Measurements from ENCODE around the gene GNL3L.

The GNL3L gene

GRCh38 chrX:54495814-54496516 lies 34.1 kb upstream of the GNL3L start, which contains the start of gene FGD1:
Gene FGD1, minus strand, starts transcription at chrX:54496234. Its CDS starts 802 bp downstream, at chrX:54495432.
- no peaks in the 10 kb centered on the region for H4K20me1 ChIP-seq (ENCODE audit: insufficient read depth, low read length)
- H3K27me3 ChIP-seq (ENCODE audit: low read depth, low read length): no peaks in the 10 kb centered on the region
- H3K9me3 ChIP-seq (ENCODE audit: insufficient read depth, low read length): no peaks in the 10 kb centered on the region
- H3K4me3 ChIP-seq (ENCODE audit: low read length): no peak within 1 kb of the TSS
- H3K79me2 ChIP-seq (ENCODE audit: low read length): no peaks in the 10 kb centered on the region
- no peak within 1 kb of the TSS for H3K27ac ChIP-seq (ENCODE audit: low read length)
- H3K4me2 ChIP-seq (ENCODE audit: low read length): no peak within 1 kb of the TSS
- H3K4me1 ChIP-seq (ENCODE audit: low read length): no peaks in the 10 kb centered on the region
- H3K9ac ChIP-seq (ENCODE audit: low read length): no peak within 1 kb of the TSS
- no peaks in the 10 kb centered on the region for H3K36me3 ChIP-seq (replicated peaks; ENCODE audit: low read depth, low read length)
- TF ChIP-seq CTCF (IDR thresholded peaks at IDR 0.05; ENCODE audit: low read depth, low read length): no peak
- TF ChIP-seq EZH2phosphoT487 (IDR thresholded peaks at IDR 0.05; ENCODE audit: low read depth): no peak
- no peak within 1 kb of the TSS for H2AFZ ChIP-seq (ENCODE audit: low read depth, low read length)

- no peak overlapping the region for H3K27ac ChIP-seq (ENCODE audit: low read length)
- H3K4me3 ChIP-seq (ENCODE audit: low read length): no peak overlapping the region
- H3K4me2 ChIP-seq (ENCODE audit: low read length): no peak overlapping the region
- no peaks in the 10 kb centered on the region for H4K20me1 ChIP-seq (ENCODE audit: insufficient read depth, low read length)
- no peaks in the 10 kb centered on the region for H3K27me3 ChIP-seq (ENCODE audit: low read depth, low read length)
- H3K9me3 ChIP-seq (ENCODE audit: insufficient read depth, low read length): no peaks in the 10 kb centered on the region
- no peaks in the 10 kb centered on the region for H3K4me1 ChIP-seq (ENCODE audit: low read length)
- H3K79me2 ChIP-seq (ENCODE audit: low read length): no peaks in the 10 kb centered on the region
- H2AFZ ChIP-seq (ENCODE audit: low read depth, low read length): no peak overlapping the region
- no peak overlapping the region for H3K9ac ChIP-seq (ENCODE audit: low read length)
- TF ChIP-seq CTCF (IDR thresholded peaks at IDR 0.05; ENCODE audit: low read depth, low read length): no peak
- no peak for TF ChIP-seq EZH2phosphoT487 (IDR thresholded peaks at IDR 0.05; ENCODE audit: low read depth)
- H3K36me3 ChIP-seq (replicated peaks; ENCODE audit: low read depth, low read length): no peaks in the 10 kb centered on the region
Observed at GRCh38 chrX:54496517-54496852, 33.5 kb upstream of the GNL3L start.

- Histone ChIP-seq H4K20me1 (ENCODE audit: insufficient read depth, low read length) (no peaks in the 10 kb centered on the region), H3K79me2 (ENCODE audit: low read length) (no peaks in the 10 kb centered on the region), H3K4me2 (ENCODE audit: low read length) (no peak overlapping the region), H3K9ac (ENCODE audit: low read length) (no peak overlapping the region), H3K27ac (ENCODE audit: low read length) (no peak overlapping the region), H3K27me3 (ENCODE audit: low read depth, low read length) (no peaks in the 10 kb centered on the region), H3K36me3 (replicated peaks; ENCODE audit: low read depth, low read length) (no peaks in the 10 kb centered on the region), H3K4me3 (ENCODE audit: low read length) (no peak overlapping the region), H3K9me3 (ENCODE audit: insufficient read depth, low read length) (no peaks in the 10 kb centered on the region), H3K4me1 (ENCODE audit: low read length) (no peaks in the 10 kb centered on the region), H2AFZ (ENCODE audit: low read depth, low read length) (no peak overlapping the region)
- TF ChIP-seq EZH2phosphoT487 (IDR thresholded peaks at IDR 0.05; ENCODE audit: low read depth): no peak
- TF ChIP-seq CTCF (IDR thresholded peaks at IDR 0.05; ENCODE audit: low read depth, low read length): no peak
Observed at GRCh38 chrX:54496936-54497335, 33.1 kb upstream of the GNL3L start.

GRCh38 chrX:54509400-54509799 lies 20.6 kb upstream of the GNL3L start:
- H2AFZ ChIP-seq (ENCODE audit: low read depth, low read length): no peak overlapping the region
- no peak overlapping the region for H3K27ac ChIP-seq (ENCODE audit: low read length)
- H3K9me3 ChIP-seq (ENCODE audit: insufficient read depth, low read length): no peaks in the 10 kb centered on the region
- no peak overlapping the region for H3K4me3 ChIP-seq (ENCODE audit: low read length)
- TF ChIP-seq CTCF (IDR thresholded peaks at IDR 0.05; ENCODE audit: low read depth, low read length): no peak
- TF ChIP-seq EZH2phosphoT487 (IDR thresholded peaks at IDR 0.05; ENCODE audit: low read depth): no peak
- no peak overlapping the region for H3K9ac ChIP-seq (ENCODE audit: low read length)
- no peak overlapping the region for H3K4me2 ChIP-seq (ENCODE audit: low read length)
- no peaks in the 10 kb centered on the region for H4K20me1 ChIP-seq (ENCODE audit: insufficient read depth, low read length)
- H3K4me1 ChIP-seq (ENCODE audit: low read length): no peaks in the 10 kb centered on the region
- no peaks in the 10 kb centered on the region for H3K36me3 ChIP-seq (replicated peaks; ENCODE audit: low read depth, low read length)
- no peaks in the 10 kb centered on the region for H3K79me2 ChIP-seq (ENCODE audit: low read length)
- no peaks in the 10 kb centered on the region for H3K27me3 ChIP-seq (ENCODE audit: low read depth, low read length)
